Erythroblast (primary cell): ENCODE measurements around the gene IRF6.

Source experiments
- DNase-seq, 2 experiments: peaks; one replicate each; lab custom pipeline; 2025; lab: John Stamatoyannopoulos, UW
- GATA1 ChIP-seq: IDR thresholded peaks from 2 replicates; pipeline ENCODE4 v1.6.1; 2011; ENCODE audit warnings: low read depth, mild to moderate bottlenecking, control low read depth, low read length, moderate library complexity
- POLR2A ChIP-seq: IDR thresholded peaks from 2 replicates; pipeline ENCODE4 v1.6.1; 2011; ENCODE audit warnings: mild to moderate bottlenecking, low read length

The IRF6 gene

GRCh38 chr1:209755256-209755655, 50.7 kb downstream of the IRF6 start:
- DNase-seq = no peak
- no peak for TF ChIP-seq POLR2A
- TF ChIP-seq GATA1 = no peak

- DNase-seq = no peak
- TF ChIP-seq POLR2A (no peak), GATA1 (no peak)
Measured at GRCh38 chr1:209752890-209753289, 53.1 kb downstream of the IRF6 start.

GRCh38 chr1:209751627-209752231, 54.2 kb downstream of the IRF6 start:
- no peak for DNase-seq
- TF ChIP-seq POLR2A (no peak), GATA1 (no peak)

- peak in 1 of 2 experiments; percentile 11 for DNase-seq
- TF ChIP-seq POLR2A (no peak), GATA1 (no peak)
Measured at GRCh38 chr1:209749670-209750323, 56.1 kb downstream of the IRF6 start.

GRCh38 chr1:209749205-209749604, 56.7 kb downstream of the IRF6 start:
- no peak for DNase-seq

GRCh38 chr1:209748620-209749019, 57.3 kb downstream of the IRF6 start:
- TF ChIP-seq POLR2A (no peak), GATA1 (no peak)
- no peak for DNase-seq

More at GRCh38 chr1:209749205-209749604, 56.7 kb downstream of the IRF6 start:
- TF ChIP-seq POLR2A (no peak), GATA1 (no peak)

- DNase-seq = peak; percentile 96
- TF ChIP-seq GATA1 (no peak), POLR2A (no peak)
Measured at GRCh38 chr1:209747580-209748262, 58.2 kb downstream of the IRF6 start.

GRCh38 chr1:209746451-209747165, 59.3 kb downstream of the IRF6 start:
- no peak for TF ChIP-seq GATA1
- TF ChIP-seq POLR2A = no peak
- DNase-seq = peak; percentile 27 to 33

- TF ChIP-seq POLR2A (no peak), GATA1 (no peak)
- DNase-seq = no peak
Measured at GRCh38 chr1:209743145-209743482, 62.8 kb downstream of the IRF6 start.

GRCh38 chr1:209742409-209743144, 63.4 kb downstream of the IRF6 start:
- no peak for TF ChIP-seq POLR2A
- no peak for TF ChIP-seq GATA1
- DNase-seq = no peak

GRCh38 chr1:209741889-209742288, 64.1 kb downstream of the IRF6 start:
- TF ChIP-seq POLR2A = no peak
- TF ChIP-seq GATA1 = no peak
- no peak for DNase-seq

- DNase-seq = no peak
- no peak for TF ChIP-seq POLR2A
Measured at GRCh38 chr1:209741193-209741592, 64.7 kb downstream of the IRF6 start.

GRCh38 chr1:209738270-209738669, 67.7 kb downstream of the IRF6 start:
- TF ChIP-seq GATA1 (no peak), POLR2A (no peak)
- no peak for DNase-seq

GRCh38 chr1:209737118-209737505, 68.8 kb downstream of the IRF6 start:
- TF ChIP-seq POLR2A (no peak), GATA1 (no peak)
- no peak for DNase-seq
